ENCODE measurements around the gene MPPE1. TPM values are rescaled to one million over a fixed set of nuclear protein-coding genes. Genes with fewer than 3 reads are reported as not detected.

MPPE1 gene
- total and polyA plus RNA-seq, 9 of the 15 experiments (the other 6 are each of a cell fraction or from before 2014, with no cell fraction given), result 10.7 to 19.5 (median 13.3) TPM

DNA sequence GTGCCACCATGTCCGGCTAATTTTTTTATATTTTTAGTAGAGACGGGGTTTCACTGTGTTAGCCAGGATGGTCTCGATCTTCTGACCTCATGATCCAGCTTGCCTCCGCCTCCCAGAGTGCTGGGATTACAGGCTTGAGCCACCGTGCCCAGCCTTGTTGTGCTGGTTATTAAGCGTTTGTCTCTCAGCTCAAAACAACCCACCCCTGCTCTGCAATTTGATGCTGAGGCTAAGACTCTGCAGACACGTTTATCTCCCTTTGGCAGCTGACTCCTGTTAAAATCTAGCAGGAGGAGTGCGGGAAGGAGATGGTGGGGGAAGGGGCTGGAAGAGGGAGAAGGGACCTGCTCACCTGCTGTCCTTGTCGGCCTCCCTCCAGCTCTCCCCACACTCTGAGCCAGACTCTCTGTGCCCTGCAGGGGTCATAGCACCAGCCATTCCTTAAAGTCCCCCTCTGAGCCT, 43.3 kb upstream of the MPPE1 start (continued):
- TF ChIP-seq, protein P1, sequence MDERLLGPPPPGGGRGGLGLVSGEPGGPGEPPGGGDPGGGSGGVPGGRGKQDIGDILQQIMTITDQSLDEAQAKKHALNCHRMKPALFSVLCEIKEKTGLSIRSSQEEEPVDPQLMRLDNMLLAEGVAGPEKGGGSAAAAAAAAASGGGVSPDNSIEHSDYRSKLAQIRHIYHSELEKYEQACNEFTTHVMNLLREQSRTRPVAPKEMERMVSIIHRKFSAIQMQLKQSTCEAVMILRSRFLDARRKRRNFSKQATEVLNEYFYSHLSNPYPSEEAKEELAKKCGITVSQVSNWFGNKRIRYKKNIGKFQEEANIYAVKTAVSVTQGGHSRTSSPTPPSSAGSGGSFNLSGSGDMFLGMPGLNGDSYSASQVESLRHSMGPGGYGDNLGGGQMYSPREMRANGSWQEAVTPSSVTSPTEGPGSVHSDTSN (CRISPR knock-in tag; IDR thresholded peaks at IDR 0.05; ENCODE audit: low read depth), result no peak
- TF ChIP-seq, protein P1 (tag; conservative IDR thresholded peaks at IDR 0.05; ENCODE audit: low read depth), result 0 out of 2 replicates have a peak, but pooled peaks have one; percentile 22
- TF ChIP-seq, protein P2, sequence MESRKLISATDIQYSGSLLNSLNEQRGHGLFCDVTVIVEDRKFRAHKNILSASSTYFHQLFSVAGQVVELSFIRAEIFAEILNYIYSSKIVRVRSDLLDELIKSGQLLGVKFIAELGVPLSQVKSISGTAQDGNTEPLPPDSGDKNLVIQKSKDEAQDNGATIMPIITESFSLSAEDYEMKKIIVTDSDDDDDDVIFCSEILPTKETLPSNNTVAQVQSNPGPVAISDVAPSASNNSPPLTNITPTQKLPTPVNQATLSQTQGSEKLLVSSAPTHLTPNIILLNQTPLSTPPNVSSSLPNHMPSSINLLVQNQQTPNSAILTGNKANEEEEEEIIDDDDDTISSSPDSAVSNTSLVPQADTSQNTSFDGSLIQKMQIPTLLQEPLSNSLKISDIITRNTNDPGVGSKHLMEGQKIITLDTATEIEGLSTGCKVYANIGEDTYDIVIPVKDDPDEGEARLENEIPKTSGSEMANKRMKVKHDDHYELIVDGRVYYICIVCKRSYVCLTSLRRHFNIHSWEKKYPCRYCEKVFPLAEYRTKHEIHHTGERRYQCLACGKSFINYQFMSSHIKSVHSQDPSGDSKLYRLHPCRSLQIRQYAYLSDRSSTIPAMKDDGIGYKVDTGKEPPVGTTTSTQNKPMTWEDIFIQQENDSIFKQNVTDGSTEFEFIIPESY (CRISPR knock-in tag; IDR thresholded peaks at IDR 0.05), result no peak
- TF ChIP-seq CREB1 (IDR thresholded peaks at IDR 0.05), result no peak
- TF ChIP-seq CREB1 (CRISPR knock-in tag; IDR thresholded peaks at IDR 0.05), result 0 out of 2 replicates have a peak, but pooled peaks have one; percentile 22
- no peak for TF ChIP-seq ZNF561 (CRISPR knock-in tag; conservative IDR thresholded peaks at IDR 0.05)
- no peak for TF ChIP-seq E2F3 (CRISPR knock-in tag; IDR thresholded peaks at IDR 0.05)
- TF ChIP-seq, protein P3, sequence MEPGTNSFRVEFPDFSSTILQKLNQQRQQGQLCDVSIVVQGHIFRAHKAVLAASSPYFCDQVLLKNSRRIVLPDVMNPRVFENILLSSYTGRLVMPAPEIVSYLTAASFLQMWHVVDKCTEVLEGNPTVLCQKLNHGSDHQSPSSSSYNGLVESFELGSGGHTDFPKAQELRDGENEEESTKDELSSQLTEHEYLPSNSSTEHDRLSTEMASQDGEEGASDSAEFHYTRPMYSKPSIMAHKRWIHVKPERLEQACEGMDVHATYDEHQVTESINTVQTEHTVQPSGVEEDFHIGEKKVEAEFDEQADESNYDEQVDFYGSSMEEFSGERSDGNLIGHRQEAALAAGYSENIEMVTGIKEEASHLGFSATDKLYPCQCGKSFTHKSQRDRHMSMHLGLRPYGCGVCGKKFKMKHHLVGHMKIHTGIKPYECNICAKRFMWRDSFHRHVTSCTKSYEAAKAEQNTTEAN (CRISPR knock-in tag; IDR thresholded peaks at IDR 0.05), result no peak
- TF ChIP-seq, protein P4, sequence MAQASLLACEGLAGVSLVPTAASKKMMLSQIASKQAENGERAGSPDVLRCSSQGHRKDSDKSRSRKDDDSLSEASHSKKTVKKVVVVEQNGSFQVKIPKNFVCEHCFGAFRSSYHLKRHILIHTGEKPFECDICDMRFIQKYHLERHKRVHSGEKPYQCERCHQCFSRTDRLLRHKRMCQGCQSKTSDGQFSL (CRISPR knock-in tag; IDR thresholded peaks at IDR 0.05), result no peak
- TF ChIP-seq, protein P4 (tag; IDR thresholded peaks at IDR 0.05), result no peak
- TF ChIP-seq KAT8 (IDR thresholded peaks at IDR 0.05; ENCODE audit: low read depth), result no peak
- TF ChIP-seq, protein P5, sequence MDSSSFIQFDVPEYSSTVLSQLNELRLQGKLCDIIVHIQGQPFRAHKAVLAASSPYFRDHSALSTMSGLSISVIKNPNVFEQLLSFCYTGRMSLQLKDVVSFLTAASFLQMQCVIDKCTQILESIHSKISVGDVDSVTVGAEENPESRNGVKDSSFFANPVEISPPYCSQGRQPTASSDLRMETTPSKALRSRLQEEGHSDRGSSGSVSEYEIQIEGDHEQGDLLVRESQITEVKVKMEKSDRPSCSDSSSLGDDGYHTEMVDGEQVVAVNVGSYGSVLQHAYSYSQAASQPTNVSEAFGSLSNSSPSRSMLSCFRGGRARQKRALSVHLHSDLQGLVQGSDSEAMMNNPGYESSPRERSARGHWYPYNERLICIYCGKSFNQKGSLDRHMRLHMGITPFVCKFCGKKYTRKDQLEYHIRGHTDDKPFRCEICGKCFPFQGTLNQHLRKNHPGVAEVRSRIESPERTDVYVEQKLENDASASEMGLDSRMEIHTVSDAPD (CRISPR knock-in tag; IDR thresholded peaks at IDR 0.05), result no peak
- TF ChIP-seq ZNF76 (CRISPR knock-in tag; IDR thresholded peaks at IDR 0.05; ENCODE audit: borderline replicate concordance), result no peak
- peak; percentile 57; the same call in 1 of the 2 replicates for TF ChIP-seq FOXM1 (IDR thresholded peaks at IDR 0.05; ENCODE audit: low read depth)
- no peak for TF ChIP-seq FOXM1 (CRISPR knock-in tag; IDR thresholded peaks at IDR 0.05; ENCODE audit: low read depth)
- no peak for TF ChIP-seq HCFC1 (IDR thresholded peaks at IDR 0.05; ENCODE audit: low read depth, low read length)
- no peak for TF ChIP-seq NCOA4 (IDR thresholded peaks at IDR 0.05; ENCODE audit: partially characterized antibody)
- TF ChIP-seq DPF2 (IDR thresholded peaks at IDR 0.05), result peak; percentile 90
- TF ChIP-seq, protein P6, sequence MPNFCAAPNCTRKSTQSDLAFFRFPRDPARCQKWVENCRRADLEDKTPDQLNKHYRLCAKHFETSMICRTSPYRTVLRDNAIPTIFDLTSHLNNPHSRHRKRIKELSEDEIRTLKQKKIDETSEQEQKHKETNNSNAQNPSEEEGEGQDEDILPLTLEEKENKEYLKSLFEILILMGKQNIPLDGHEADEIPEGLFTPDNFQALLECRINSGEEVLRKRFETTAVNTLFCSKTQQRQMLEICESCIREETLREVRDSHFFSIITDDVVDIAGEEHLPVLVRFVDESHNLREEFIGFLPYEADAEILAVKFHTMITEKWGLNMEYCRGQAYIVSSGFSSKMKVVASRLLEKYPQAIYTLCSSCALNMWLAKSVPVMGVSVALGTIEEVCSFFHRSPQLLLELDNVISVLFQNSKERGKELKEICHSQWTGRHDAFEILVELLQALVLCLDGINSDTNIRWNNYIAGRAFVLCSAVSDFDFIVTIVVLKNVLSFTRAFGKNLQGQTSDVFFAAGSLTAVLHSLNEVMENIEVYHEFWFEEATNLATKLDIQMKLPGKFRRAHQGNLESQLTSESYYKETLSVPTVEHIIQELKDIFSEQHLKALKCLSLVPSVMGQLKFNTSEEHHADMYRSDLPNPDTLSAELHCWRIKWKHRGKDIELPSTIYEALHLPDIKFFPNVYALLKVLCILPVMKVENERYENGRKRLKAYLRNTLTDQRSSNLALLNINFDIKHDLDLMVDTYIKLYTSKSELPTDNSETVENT (CRISPR knock-in tag; IDR thresholded peaks at IDR 0.05), result no peak
